HG03432 (cell line): ENCODE measurements around the gene ZBP1.

Source experiments
- ATAC-seq: cut with Tn5 transposase; IDR thresholded peaks from one replicate; pipeline ENCODE4 v1.9.1; 2021; ENCODE audit warnings: mild to moderate bottlenecking, moderate library complexity; ENCODE audit not compliant: unreplicated experiment

ZBP1 gene

GRCh38 chr20:57619051-57619831 lies 985 bp downstream of the ZBP1 start:
- ATAC-seq: peak; percentile 67

DNA sequence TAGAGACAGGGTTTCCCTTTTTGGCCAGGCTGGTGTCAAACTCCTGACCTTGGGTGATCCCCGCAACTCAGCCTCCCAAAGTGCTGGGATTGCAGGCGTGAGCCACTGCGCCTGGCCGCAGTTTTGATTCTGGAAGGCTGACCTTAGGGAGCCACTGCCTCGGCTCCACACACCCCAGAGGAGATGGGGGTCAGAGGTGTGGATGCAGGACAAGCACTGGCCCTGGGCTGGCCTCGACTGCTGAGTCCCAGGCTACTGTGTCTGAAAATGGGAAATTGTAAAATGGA lies 1.5 kb downstream of the ZBP1 start:
- no peak for ATAC-seq

DNA sequence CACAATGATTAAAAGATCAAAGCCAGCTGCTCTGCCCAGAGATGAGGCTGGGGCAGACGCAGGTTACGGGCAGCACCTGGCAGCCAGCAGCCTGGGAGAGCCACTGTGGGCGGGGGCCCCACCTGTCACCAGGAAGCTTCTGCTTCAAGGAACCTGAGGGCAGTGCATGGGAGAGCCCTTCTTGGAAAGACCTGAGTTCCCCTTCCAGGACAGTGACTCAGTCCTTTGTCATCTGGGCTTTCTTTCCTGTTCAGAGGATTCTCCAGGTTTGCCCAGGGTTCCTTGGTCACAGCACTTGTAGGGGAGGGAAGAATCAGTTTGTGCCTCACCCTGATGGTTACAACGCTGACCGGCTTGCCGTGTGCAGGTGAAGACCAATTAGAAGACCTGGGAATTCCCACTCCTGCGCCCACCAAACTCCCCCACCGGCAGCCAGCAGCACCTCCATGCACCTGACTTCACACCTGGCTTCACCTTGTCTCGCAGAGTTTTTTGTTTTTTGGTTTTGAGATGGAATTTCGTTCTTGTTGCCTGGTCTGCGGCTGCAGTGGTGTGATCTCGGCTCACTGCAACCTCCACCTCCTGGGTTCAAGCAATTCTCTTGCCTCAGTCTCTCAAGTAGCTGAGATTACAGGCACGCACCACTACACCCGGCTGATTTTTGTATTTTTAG lies 2.0 kb downstream of the ZBP1 start:
- ATAC-seq: no peak

DNA sequence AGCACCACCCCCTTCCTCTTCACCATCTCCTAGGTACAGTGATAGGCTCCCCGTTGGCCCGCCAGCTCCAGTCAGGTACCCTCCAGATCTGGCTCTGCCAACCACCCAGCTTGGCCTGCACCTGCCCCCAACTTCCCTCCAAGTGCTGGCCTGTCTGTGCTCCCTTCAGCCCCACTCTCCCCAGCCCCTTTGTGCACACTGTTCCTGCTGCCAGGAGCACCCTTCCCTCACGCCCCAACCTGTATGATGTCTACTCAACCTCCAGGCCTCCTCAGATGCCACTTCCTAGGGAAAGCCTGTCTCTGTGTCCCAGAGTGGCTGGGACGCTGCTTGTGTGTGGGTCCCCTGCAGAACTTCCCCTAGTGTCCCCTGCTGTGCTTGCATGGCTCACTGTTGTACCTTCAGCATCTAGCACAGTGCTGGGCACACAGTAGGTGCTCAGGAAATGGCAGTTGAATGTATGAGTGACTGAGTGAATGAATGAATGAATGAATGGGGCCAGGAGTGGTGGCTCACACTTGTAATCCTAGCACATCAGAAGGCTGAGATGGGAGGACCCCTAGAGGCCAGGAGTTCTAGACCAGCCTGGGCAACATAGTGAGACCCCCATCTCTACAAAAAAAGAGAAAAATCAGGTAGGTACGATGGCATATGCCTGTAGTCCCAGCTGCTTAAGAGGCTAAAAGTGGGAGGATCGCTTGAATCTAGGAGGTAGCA lies 3.0 kb downstream of the ZBP1 start:
- ATAC-seq: no peak

- no peak for ATAC-seq
These were observed 3.9 kb downstream of the ZBP1 start for GRCh38 chr20:57616143-57616951.

GRCh38 chr20:57615445-57615811 lies 4.8 kb downstream of the ZBP1 start:
- ATAC-seq: no peak

- no peak for ATAC-seq
These were observed 5.5 kb downstream of the ZBP1 start for GRCh38 chr20:57614490-57615444.

DNA sequence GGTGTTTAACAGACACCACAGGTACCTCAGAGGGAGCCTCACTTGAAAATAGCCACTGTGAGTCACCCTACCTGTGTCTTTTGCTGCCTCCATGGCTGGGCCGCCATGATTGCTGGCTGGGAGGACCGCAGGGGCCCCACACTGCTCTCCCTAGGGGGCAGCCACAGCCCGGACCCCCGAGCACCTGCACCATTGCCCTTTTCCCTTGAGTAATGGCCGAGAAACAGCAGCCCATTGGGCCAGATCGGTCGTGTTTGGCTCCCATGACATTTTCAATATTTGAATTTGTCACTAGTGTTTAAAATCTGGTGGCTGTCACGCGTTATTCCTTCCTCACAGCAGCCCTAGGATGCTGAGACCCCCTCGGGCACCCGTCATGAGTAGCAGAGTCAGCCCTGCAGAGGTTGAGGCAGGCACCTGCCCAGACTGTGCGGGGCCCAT lies 6.7 kb downstream of the ZBP1 start:
- ATAC-seq: no peak

GRCh38 chr20:57612916-57613315 lies 7.3 kb downstream of the ZBP1 start:
- ATAC-seq: no peak

DNA sequence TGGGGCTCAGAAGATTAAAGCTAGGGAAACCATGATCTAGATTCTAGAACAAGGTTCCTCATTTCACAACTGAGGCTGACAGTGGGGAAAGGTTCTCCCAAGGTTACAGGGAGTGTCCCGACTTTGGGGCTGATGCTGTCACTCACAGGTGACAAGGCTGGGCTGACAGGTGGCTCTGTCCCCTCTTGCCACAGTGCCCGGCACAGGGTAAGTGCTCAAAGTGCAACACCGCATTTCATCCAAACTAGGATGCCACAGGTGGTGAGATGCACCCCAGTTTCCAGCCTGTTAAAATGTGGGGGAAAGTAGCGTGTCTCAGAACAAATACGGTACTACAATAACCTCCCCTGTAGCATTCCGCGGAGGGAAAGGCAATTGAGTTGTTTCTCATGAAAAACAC lies 7.8 kb downstream of the ZBP1 start:
- ATAC-seq: no peak

- no peak for ATAC-seq
These were observed 8.5 kb downstream of the ZBP1 start for GRCh38 chr20:57611586-57612311.

DNA sequence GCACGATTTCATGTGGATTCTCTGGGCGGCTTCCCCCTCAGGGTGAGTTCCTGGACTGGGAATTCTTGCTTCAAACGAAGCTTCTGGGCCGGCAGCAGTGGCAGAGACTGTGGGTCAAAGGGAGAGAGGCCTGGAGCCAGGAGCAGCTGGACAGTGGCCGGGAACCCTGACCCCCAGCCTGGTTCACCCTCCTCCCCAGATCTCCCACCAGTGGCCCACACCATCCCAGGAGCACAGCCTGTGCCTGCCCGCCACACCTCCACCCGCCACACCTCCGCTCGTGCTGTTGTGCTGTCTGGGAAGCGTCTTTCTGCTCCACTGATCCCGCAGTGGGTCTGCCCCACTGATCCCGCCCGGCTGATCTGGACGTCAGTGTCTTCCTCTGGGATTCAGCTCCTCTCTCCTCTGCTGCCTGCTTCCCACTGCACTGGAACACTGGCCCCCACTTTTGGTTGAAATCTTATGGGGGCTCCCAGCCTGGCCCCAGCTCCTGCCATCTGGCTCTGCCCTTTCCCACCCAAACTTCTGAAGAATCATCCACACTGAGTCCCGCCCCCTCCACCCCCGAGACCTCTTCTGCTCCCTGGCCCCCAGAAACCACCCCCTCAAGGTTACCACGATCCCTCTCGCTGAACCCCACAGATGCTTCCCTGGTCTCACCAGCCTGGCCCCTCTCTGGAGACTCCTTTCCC lies 9.8 kb downstream of the ZBP1 start:
- no peak for ATAC-seq

DNA sequence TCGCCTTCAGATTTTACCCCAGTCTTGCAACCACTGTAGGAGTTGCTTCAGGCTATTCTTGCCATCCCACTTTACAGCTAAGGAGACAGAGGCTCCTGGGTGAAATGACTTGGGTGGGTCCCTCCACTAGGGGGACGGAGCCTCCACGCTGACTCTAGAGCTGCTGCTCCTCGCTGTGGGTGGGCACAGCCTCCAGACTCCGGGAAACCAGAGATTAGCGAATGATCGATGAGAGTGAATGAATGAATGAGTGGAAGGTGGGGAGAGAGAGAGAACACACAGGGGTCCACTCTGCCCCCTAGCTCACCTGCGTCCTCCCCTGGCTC lies 10.4 kb downstream of the ZBP1 start:
- ATAC-seq: no peak

DNA sequence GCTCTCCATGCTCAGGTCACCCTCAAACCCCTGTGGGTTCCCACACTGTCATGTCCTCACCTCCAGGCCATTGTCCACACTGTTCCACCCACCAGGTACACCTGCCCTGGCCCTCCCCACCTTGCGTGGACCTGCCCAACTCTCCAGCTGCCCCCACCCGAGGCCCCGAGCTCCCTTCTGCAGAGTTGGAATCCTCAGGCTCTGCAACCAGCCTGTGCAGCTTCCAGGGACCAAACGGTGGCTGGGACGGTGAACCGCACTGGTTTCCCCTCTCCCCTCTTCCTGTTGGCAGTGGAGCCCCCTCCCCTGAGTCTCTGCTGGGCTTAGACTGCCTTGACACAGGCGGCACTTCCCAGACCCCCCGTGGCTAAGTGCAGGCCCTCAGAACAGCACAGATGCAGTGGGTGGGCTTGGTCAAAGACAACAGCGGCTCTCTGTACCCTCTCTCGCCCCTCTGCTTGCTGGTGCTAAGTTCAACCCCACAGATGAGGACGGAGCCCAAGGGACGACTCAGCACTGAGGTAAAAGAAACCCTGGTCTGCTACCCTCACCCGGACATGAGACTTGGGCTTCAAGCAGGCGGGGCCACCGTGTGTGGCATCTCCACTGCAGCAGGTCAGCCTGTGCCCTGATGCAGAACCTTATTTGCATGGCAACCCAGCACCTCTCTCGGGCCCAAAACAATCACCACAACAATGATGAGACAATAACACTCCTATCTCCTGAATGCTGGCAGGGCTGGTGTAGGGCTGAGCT lies 11.0 kb downstream of the ZBP1 start:
- no peak for ATAC-seq

GRCh38 chr20:57608516-57608915 lies 11.7 kb downstream of the ZBP1 start:
- no peak for ATAC-seq

DNA sequence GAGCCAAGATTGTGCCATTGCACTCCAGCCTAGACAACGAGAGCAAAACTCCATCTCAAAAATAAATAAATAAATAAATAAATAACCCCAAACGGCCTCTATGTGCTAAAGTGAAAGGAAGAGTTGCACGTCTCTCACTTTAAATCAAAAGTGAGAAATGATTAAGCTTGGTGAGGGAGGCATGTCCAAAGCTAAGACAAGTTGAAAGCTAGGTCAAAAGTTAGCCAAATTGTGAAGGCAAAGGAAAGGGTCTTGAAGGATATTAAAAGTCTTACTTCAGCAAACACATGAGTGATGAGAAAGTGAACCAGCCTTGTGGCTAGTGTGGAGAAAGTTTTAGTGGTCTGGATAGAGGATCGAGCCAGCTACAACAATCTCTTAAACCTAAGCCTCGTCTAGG lies 14.3 kb downstream of the ZBP1 start:
- no peak for ATAC-seq

GRCh38 chr20:57605045-57605444 lies 15.2 kb downstream of the ZBP1 start:
- ATAC-seq: no peak

GRCh38 chr20:57603120-57603519 lies 17.1 kb downstream of the ZBP1 start:
- ATAC-seq: no peak
